SK-N-SH treated with all-trans-retinoic acid at 6 μM for 48 hours (cell line): ENCODE results near the gene CHST12.

ENCODE experiments used
- ATAC-seq: fragments of 200-7000 bp; cut with Tn5 transposase; 3 replicates; pipeline ENCODE4 v1.9.1; 2020; ENCODE audit warnings: mild to moderate bottlenecking, moderate library complexity
- ARNTL ChIP-seq: fragments of 450-650 bp; formaldehyde crosslinking; IDR thresholded peaks from 2 replicates; pipeline ENCODE4 v1.5.0; 2020; ENCODE audit warnings: low read depth, mild to moderate bottlenecking, moderate library complexity, borderline replicate concordance
- BACH2 ChIP-seq: fragments of 250-450 bp; sonication (Bioruptor Pico); IDR thresholded peaks from 2 replicates; pipeline ENCODE4 v1.9.0; 2021; ENCODE audit warnings: mild to moderate bottlenecking, borderline replicate concordance
- CSDC2 ChIP-seq: fragments of 250-450 bp; sonication (Bioruptor Pico); IDR thresholded peaks from 2 replicates; pipeline ENCODE4 v1.5.0; 2020; ENCODE audit warnings: mild to moderate bottlenecking, moderate library complexity
- ESRRG ChIP-seq: fragments of 250-450 bp; sonication (Bioruptor Pico); IDR thresholded peaks from 2 replicates; pipeline ENCODE4 v1.6.1; 2021; ENCODE audit warnings: mild to moderate bottlenecking
- ISL1 ChIP-seq: fragments of 250-450 bp; sonication (Bioruptor Pico); IDR thresholded peaks from 2 replicates; pipeline ENCODE4 v2.1.2; 2022; ENCODE audit warnings: mild to moderate bottlenecking, moderate library complexity
- OSR1 ChIP-seq: fragments of 250-450 bp; sonication (Bioruptor Pico); IDR thresholded peaks from 2 replicates; pipeline ENCODE4 v1.8.0; 2022; ENCODE audit warnings: moderate library complexity, mild to moderate bottlenecking, inconsistent platforms
- RARB ChIP-seq: fragments of 250-450 bp; sonication (Bioruptor Pico); IDR thresholded peaks from 2 replicates; pipeline ENCODE4 v1.8.0; 2021; ENCODE audit warnings: mild to moderate bottlenecking, moderate library complexity
- SNAI2 ChIP-seq: fragments of 250-450 bp; sonication (Bioruptor Pico); IDR thresholded peaks from 2 replicates; pipeline ENCODE4 v1.5.0; 2020; ENCODE audit warnings: mild to moderate bottlenecking, moderate library complexity
- TCF4 ChIP-seq: fragments of 250-450 bp; sonication (Bioruptor Pico); IDR thresholded peaks from 2 replicates; pipeline ENCODE4 v1.8.0; 2021; ENCODE audit warnings: mild to moderate bottlenecking, moderate library complexity, borderline replicate concordance
- TOX ChIP-seq: fragments of 250-450 bp; sonication (Bioruptor Pico); IDR thresholded peaks from 2 replicates; pipeline ENCODE4 v1.8.0; 2021; ENCODE audit warnings: mild to moderate bottlenecking, moderate library complexity, borderline replicate concordance
- ZC3H10 ChIP-seq: fragments of 250-450 bp; sonication (Bioruptor Pico); IDR thresholded peaks from 2 replicates; pipeline ENCODE4 v1.5.1; 2021; ENCODE audit warnings: mild to moderate bottlenecking, moderate library complexity
- ZFP3 ChIP-seq: fragments of 250-450 bp; sonication (Bioruptor Pico); IDR thresholded peaks from 2 replicates; pipeline ENCODE4 v1.5.0; 2020; ENCODE audit warnings: mild to moderate bottlenecking, moderate library complexity
- ZFP30 ChIP-seq: fragments of 450-650 bp; formaldehyde crosslinking; IDR thresholded peaks from 2 replicates; pipeline ENCODE4 v1.5.0; 2022; ENCODE audit warnings: mild to moderate bottlenecking, moderate library complexity
- ZNF565 ChIP-seq: fragments of 450-650 bp; formaldehyde crosslinking; conservative IDR thresholded peaks from 2 replicates; pipeline ENCODE4 v1.5.0; 2020; ENCODE audit warnings: low read depth, mild to moderate bottlenecking, moderate library complexity
- ZNF70 ChIP-seq: fragments of 450-650 bp; formaldehyde crosslinking; IDR thresholded peaks from 2 replicates; pipeline ENCODE4 v1.5.0; 2020; ENCODE audit warnings: mild to moderate bottlenecking, moderate library complexity
- ZNF8 ChIP-seq: fragments of 450-650 bp; formaldehyde crosslinking; IDR thresholded peaks from 2 replicates; pipeline ENCODE4 v1.5.0; 2020; ENCODE audit warnings: mild to moderate bottlenecking, moderate library complexity
- TF ChIP-seq, protein P1 (sequence below): fragments of 250-450 bp; sonication (Bioruptor Pico); IDR thresholded peaks from 2 replicates; pipeline ENCODE4 v1.8.0; 2021; ENCODE audit warnings: low read depth, mild to moderate bottlenecking, moderate library complexity, borderline replicate concordance
- TF ChIP-seq, protein P2 (sequence below): fragments of 250-450 bp; sonication (Bioruptor Pico); IDR thresholded peaks from 2 replicates; pipeline ENCODE4 v1.5.0; 2020; ENCODE audit warnings: mild to moderate bottlenecking, moderate library complexity
- TF ChIP-seq, protein P3 (sequence below): fragments of 250-450 bp; sonication (Bioruptor Pico); IDR thresholded peaks from 2 replicates; pipeline ENCODE4 v1.5.1; 2020; ENCODE audit warnings: low read depth, mild to moderate bottlenecking, moderate library complexity
- TF ChIP-seq, protein P4 (sequence below): fragments of 250-450 bp; sonication (Bioruptor Pico); IDR thresholded peaks from 2 replicates; pipeline ENCODE4 v1.5.1; 2021; ENCODE audit warnings: mild to moderate bottlenecking, moderate library complexity
- TF ChIP-seq, protein P5 (sequence below): fragments of 250-450 bp; sonication (Bioruptor Pico); IDR thresholded peaks from 2 replicates; pipeline ENCODE4 v1.8.0; 2020; ENCODE audit warnings: mild to moderate bottlenecking, moderate library complexity, borderline replicate concordance

Gene CHST12

DNA sequence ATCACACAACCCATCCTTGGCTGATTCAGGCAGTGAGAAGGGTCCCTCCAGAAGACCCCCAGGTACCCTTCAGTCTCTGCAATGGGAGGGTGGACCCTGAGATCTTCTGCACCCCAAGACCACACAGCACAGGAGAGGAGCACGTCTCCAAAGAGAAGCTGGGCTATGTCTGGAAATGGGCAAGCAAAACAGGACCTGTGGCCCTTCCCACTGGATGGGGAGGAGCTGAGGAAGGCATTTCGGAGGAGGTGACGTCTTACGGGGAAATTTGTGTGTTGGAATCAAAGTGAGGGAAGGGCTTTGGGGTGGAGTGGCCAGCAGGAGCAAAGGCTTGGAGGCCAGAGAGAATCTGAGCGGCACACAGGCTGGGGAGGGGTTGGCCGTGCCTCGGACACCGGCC, 56.3 kb downstream of the CHST12 start:
- TF ChIP-seq, protein P1, sequence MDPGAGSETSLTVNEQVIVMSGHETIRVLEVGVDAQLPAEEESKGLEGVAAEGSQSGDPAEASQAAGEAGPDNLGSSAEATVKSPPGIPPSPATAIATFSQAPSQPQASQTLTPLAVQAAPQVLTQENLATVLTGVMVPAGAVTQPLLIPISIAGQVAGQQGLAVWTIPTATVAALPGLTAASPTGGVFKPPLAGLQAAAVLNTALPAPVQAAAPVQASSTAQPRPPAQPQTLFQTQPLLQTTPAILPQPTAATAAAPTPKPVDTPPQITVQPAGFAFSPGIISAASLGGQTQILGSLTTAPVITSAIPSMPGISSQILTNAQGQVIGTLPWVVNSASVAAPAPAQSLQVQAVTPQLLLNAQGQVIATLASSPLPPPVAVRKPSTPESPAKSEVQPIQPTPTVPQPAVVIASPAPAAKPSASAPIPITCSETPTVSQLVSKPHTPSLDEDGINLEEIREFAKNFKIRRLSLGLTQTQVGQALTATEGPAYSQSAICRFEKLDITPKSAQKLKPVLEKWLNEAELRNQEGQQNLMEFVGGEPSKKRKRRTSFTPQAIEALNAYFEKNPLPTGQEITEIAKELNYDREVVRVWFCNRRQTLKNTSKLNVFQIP (CRISPR knock-in tag) = no peak
- TF ChIP-seq OSR1 (CRISPR knock-in tag) = no peak
- no peak for TF ChIP-seq RARB (CRISPR knock-in tag)
- no peak for ATAC-seq

DNA sequence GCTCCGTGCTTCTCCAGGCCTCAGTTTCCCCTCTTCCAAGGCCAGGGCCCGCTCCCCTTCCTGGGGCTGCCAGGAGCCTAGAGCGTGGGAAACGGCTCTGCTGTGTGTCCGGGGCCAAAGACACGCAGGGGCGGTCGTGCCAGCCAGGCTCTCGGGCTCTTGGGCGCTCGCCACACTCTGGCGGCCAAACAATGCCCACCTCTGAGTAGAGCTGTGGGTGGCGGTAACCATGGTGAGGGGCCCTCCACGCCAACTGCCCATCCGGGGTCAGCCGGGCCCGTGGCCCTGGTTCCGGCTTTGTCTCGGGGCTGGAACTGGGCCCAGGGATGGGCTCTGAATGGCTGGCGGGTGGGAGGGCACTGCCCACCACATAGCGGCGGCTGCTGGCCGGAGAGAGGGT, 56.8 kb downstream of the CHST12 start:
- ATAC-seq = no peak
- TF ChIP-seq ISL1 (no peak), ZNF8 (CRISPR knock-in tag) (no peak), ZNF70 (CRISPR knock-in tag) (no peak), CSDC2 (CRISPR knock-in tag) (no peak), BACH2 (CRISPR knock-in tag) (no peak), ARNTL (CRISPR knock-in tag) (no peak), RARB (CRISPR knock-in tag) (no peak), ZNF565 (CRISPR knock-in tag) (no peak), TOX (no peak), ZC3H10 (no peak), OSR1 (CRISPR knock-in tag) (no peak), SNAI2 (CRISPR knock-in tag) (no peak), ZFP3 (CRISPR knock-in tag) (no peak), TCF4 (CRISPR knock-in tag) (no peak), ZFP30 (no peak)
- TF ChIP-seq, protein P2, sequence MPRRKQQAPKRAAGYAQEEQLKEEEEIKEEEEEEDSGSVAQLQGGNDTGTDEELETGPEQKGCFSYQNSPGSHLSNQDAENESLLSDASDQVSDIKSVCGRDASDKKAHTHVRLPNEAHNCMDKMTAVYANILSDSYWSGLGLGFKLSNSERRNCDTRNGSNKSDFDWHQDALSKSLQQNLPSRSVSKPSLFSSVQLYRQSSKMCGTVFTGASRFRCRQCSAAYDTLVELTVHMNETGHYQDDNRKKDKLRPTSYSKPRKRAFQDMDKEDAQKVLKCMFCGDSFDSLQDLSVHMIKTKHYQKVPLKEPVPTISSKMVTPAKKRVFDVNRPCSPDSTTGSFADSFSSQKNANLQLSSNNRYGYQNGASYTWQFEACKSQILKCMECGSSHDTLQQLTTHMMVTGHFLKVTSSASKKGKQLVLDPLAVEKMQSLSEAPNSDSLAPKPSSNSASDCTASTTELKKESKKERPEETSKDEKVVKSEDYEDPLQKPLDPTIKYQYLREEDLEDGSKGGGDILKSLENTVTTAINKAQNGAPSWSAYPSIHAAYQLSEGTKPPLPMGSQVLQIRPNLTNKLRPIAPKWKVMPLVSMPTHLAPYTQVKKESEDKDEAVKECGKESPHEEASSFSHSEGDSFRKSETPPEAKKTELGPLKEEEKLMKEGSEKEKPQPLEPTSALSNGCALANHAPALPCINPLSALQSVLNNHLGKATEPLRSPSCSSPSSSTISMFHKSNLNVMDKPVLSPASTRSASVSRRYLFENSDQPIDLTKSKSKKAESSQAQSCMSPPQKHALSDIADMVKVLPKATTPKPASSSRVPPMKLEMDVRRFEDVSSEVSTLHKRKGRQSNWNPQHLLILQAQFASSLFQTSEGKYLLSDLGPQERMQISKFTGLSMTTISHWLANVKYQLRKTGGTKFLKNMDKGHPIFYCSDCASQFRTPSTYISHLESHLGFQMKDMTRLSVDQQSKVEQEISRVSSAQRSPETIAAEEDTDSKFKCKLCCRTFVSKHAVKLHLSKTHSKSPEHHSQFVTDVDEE = no peak
- TF ChIP-seq, protein P1 (CRISPR knock-in tag) = no peak
- TF ChIP-seq, protein P3, sequence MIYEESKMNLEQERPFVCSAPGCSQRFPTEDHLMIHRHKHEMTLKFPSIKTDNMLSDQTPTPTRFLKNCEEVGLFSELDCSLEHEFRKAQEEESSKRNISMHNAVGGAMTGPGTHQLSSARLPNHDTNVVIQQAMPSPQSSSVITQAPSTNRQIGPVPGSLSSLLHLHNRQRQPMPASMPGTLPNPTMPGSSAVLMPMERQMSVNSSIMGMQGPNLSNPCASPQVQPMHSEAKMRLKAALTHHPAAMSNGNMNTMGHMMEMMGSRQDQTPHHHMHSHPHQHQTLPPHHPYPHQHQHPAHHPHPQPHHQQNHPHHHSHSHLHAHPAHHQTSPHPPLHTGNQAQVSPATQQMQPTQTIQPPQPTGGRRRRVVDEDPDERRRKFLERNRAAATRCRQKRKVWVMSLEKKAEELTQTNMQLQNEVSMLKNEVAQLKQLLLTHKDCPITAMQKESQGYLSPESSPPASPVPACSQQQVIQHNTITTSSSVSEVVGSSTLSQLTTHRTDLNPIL (CRISPR knock-in tag) = no peak
- TF ChIP-seq, protein P4, sequence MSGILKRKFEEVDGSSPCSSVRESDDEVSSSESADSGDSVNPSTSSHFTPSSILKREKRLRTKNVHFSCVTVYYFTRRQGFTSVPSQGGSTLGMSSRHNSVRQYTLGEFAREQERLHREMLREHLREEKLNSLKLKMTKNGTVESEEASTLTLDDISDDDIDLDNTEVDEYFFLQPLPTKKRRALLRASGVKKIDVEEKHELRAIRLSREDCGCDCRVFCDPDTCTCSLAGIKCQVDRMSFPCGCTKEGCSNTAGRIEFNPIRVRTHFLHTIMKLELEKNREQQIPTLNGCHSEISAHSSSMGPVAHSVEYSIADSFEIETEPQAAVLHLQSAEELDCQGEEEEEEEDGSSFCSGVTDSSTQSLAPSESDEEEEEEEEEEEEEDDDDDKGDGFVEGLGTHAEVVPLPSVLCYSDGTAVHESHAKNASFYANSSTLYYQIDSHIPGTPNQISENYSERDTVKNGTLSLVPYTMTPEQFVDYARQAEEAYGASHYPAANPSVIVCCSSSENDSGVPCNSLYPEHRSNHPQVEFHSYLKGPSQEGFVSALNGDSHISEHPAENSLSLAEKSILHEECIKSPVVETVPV (CRISPR knock-in tag) = no peak
- TF ChIP-seq, protein P5, sequence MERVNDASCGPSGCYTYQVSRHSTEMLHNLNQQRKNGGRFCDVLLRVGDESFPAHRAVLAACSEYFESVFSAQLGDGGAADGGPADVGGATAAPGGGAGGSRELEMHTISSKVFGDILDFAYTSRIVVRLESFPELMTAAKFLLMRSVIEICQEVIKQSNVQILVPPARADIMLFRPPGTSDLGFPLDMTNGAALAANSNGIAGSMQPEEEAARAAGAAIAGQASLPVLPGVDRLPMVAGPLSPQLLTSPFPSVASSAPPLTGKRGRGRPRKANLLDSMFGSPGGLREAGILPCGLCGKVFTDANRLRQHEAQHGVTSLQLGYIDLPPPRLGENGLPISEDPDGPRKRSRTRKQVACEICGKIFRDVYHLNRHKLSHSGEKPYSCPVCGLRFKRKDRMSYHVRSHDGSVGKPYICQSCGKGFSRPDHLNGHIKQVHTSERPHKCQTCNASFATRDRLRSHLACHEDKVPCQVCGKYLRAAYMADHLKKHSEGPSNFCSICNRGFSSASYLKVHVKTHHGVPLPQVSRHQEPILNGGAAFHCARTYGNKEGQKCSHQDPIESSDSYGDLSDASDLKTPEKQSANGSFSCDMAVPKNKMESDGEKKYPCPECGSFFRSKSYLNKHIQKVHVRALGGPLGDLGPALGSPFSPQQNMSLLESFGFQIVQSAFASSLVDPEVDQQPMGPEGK (CRISPR knock-in tag) = no peak

DNA sequence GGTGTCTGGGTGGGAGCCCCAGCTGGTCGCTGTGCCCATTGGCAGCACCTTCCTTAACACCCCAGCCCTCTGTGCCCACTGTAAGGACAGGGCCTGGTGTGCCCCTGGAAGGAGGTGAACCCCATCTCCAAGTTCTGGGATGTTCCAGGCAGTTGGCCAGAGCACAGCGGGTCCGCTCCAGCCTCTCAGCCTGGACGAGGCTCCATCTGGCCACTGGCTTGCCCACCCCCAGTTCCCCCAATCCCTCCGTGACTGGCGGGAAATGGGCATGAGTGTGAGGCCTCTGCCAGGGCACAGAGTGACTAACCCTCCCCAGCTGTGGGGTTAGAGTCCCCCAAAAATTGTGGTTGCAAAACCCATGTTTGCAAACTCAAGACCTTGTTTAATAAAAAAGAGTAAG, 57.2 kb downstream of the CHST12 start:
- no peak for TF ChIP-seq RARB (CRISPR knock-in tag)
- no peak for TF ChIP-seq ARNTL (CRISPR knock-in tag)
- TF ChIP-seq SNAI2 (CRISPR knock-in tag) = no peak
- TF ChIP-seq ESRRG (CRISPR knock-in tag) = no peak
- TF ChIP-seq ZNF70 (CRISPR knock-in tag) = no peak
- no peak for TF ChIP-seq TOX
- ATAC-seq = peak; percentile 24; the same call in 2 of the 3 replicates
